CD14-positive monocyte (primary cell): ENCODE measurements around the gene PARP14. TPM values are rescaled to one million over a fixed set of nuclear protein-coding genes. Genes with fewer than 3 reads are reported as not detected.
A peak's percentile ranks its signal among the peaks of the same experiment; 100 is the strongest.
"Not testable (repeated sequence)": the region's sequence is repeated elsewhere in the genome, so short reads cannot be mapped to it uniquely, and the experiment has no call there.

Experiments
- DNase-seq, 3 donors: peaks; one replicate each; pipeline ENCODE4 v3.0.0-alpha.2; 2011 to 2022
- H2AFZ ChIP-seq: 2 replicates; pipeline ENCODE4 v1.6.0; 2012; ENCODE audit warnings: mild to moderate bottlenecking, low read depth, low read length, inconsistent platforms; ENCODE audit not compliant: insufficient read depth, poor library complexity, severe bottlenecking
- H3K27ac ChIP-seq, 2 donors: 1 replicate in 1 of 2; 2 replicates in 1 of 2; pipeline ENCODE4 v1.5.1; 2012 to 2013; ENCODE audit warnings: low read length in 2 of 2, control low read depth in 1 of 2, inconsistent platforms in 1 of 2, low read depth in 1 of 2, mild to moderate bottlenecking in 1 of 2
- H3K27me3 ChIP-seq, 2 donors: one replicate each; pipeline versions ENCODE4 v1.6.0 to v1.6.1; 2011 to 2013; ENCODE audit warnings: low read length in 2 of 2; ENCODE audit not compliant: control insufficient read depth in 2 of 2, insufficient read depth in 2 of 2
- H3K36me3 ChIP-seq, 2 donors: replicated peaks in 1 of 2; 1 replicate in 1 of 2; 2 replicates in 1 of 2; pipeline versions ENCODE4 v1.5.1 to v1.6.1; 2012 to 2013; ENCODE audit warnings: low read length in 2 of 2, control low read depth in 1 of 2, inconsistent platforms in 1 of 2, mild to moderate bottlenecking in 1 of 2; ENCODE audit not compliant: insufficient read depth in 2 of 2, control insufficient read depth in 1 of 2
- H3K4me1 ChIP-seq, 2 donors: 1 replicate in 1 of 2; 2 replicates in 1 of 2; pipeline versions ENCODE4 v1.5.1 to v1.6.1; 2012 to 2013; ENCODE audit warnings: low read length in 2 of 2, control low read depth in 1 of 2, inconsistent platforms in 1 of 2, mild to moderate bottlenecking in 1 of 2, moderate library complexity in 1 of 2; ENCODE audit not compliant: insufficient read depth in 2 of 2, control insufficient read depth in 1 of 2
- H3K4me2 ChIP-seq: replicated peaks from 2 replicates; pipeline ENCODE3; 2012; ENCODE audit warnings: low read length, moderate library complexity, mild to moderate bottlenecking; ENCODE audit not compliant: poor library complexity, severe bottlenecking; ENCODE audit errors: extremely low read depth
- H3K4me3 ChIP-seq, 3 experiments: fragments of 200-600 bp in 1 of 3; sonication (generic) in 1 of 3; replicated peaks in 1 of 3; 1 replicate in 2 of 3; 2 replicates in 1 of 3; pipeline ENCODE4 v1.5.1; 2011 to 2013; ENCODE audit warnings: low read length in 3 of 3, mild to moderate bottlenecking in 3 of 3, control low read depth in 2 of 3, low read depth in 2 of 3, inconsistent platforms in 1 of 3, moderate library complexity in 1 of 3
- H3K79me2 ChIP-seq: 2 replicates; pipeline ENCODE4 v1.6.0; 2012; ENCODE audit warnings: mild to moderate bottlenecking, control low read depth, inconsistent platforms, low read length, moderate library complexity; ENCODE audit not compliant: insufficient read depth
- H3K9ac ChIP-seq: 2 replicates; pipeline ENCODE4 v1.6.0; 2017; ENCODE audit warnings: low read length, mild to moderate bottlenecking; ENCODE audit not compliant: insufficient read depth, poor library complexity, severe bottlenecking
- H3K9me3 ChIP-seq, 2 donors: replicated peaks in 1 of 2; 1 replicate in 1 of 2; 2 replicates in 1 of 2; pipeline versions ENCODE4 v1.5.1 to v1.6.1; 2012 to 2013; ENCODE audit warnings: low read length in 2 of 2, control low read depth in 1 of 2; ENCODE audit not compliant: control insufficient read depth in 1 of 2, insufficient read depth in 1 of 2
- H4K20me1 ChIP-seq: 2 replicates; pipeline ENCODE4 v1.6.0; 2012; ENCODE audit warnings: mild to moderate bottlenecking, low read length, control low read depth, moderate library complexity; ENCODE audit not compliant: insufficient read depth
- H3K27ac Mint-ChIP-seq, 7 donors: one replicate each; pipeline ENCODE4 v1.8.0; 2020; ENCODE audit warnings: mild to moderate bottlenecking in 7 of 7, mixed read lengths in 7 of 7, moderate library complexity in 6 of 7, inconsistent platforms in 2 of 7
- H3K27me3 Mint-ChIP-seq, 3 donors: one replicate each; pipeline ENCODE4 v1.8.0; 2021 to 2022; ENCODE audit warnings: low read depth in 3 of 3, mild to moderate bottlenecking in 3 of 3, mixed read lengths in 3 of 3, moderate library complexity in 3 of 3, inconsistent platforms in 1 of 3
- H3K36me3 Mint-ChIP-seq, 2 donors: one replicate each; pipeline ENCODE4 v1.8.0; 2020; ENCODE audit warnings: mixed read lengths in 2 of 2, inconsistent platforms in 1 of 2, mild to moderate bottlenecking in 1 of 2
- H3K4me1 Mint-ChIP-seq: one replicate; pipeline ENCODE4 v1.8.0; 2020; ENCODE audit warnings: mild to moderate bottlenecking, mixed read lengths
- H3K4me3 Mint-ChIP-seq, 2 donors: one replicate each; pipeline ENCODE4 v1.8.0; 2020; ENCODE audit warnings: mild to moderate bottlenecking in 2 of 2, mixed read lengths in 2 of 2, moderate library complexity in 1 of 2
- H3K9me3 Mint-ChIP-seq, 7 donors: one replicate each; pipeline ENCODE4 v1.8.0; 2020 to 2022; ENCODE audit warnings: mixed read lengths in 7 of 7, mild to moderate bottlenecking in 6 of 7, moderate library complexity in 6 of 7, inconsistent platforms in 2 of 7
- CTCF ChIP-seq: fragments of 200-600 bp; IDR thresholded peaks from one replicate; pipeline ENCODE4 v1.8.0; 2022; ENCODE audit warnings: antibody characterized with exemption, mild to moderate bottlenecking
- WGBS: methylation state at CpG from one replicate; pipeline ENCODE4 v1.1.5; 2013; ENCODE audit warnings: missing lambda C conversion rate; ENCODE audit not compliant: insufficient coverage; 5-methylcytosine and 5-hydroxymethylcytosine counted together
- intact Hi-C, 2 donors: fragments of 100-400 bp; cut with micrococcal nuclease; formaldehyde crosslinking; loops; one replicate each; pipeline versions ENCODE4 v1.15.0 to v1.15.1; 2023
- polyA plus RNA-seq, 3 donors: library from polyadenylated mRNA; depleted of rRNA in 1 of 3; unstranded in 2 of 3; stranded (reverse) in 1 of 3; fragments of 300-500 nt in 2 of 3; fragments of >200 nt in 1 of 3; fragmentation: Illumina TruSeq in 2 of 3; gene quantifications; 1 replicate in 2 of 3; 2 replicates in 1 of 3; pipeline ENCODE4 v1.2.3, GENCODE V29; 2012 to 2021

PARP14 gene
- polyA plus RNA-seq, 3 donors, result 22.1 to 68.8 (median 26.9) TPM

GRCh38 chr3:122730240-122730639 lies 49.6 kb downstream of the PARP14 start:
- WGBS, result 100% methylated on average over 4 of the region's 4 CpGs

GRCh38 chr3:122732682-122733525 lies 52.3 kb downstream of the PARP14 start:
- DNase-seq, H2AFZ ChIP-seq, H3K27ac ChIP-seq, H3K4me1 ChIP-seq, H3K27me3 Mint-ChIP-seq, H3K4me2 ChIP-seq, H3K4me3 ChIP-seq, H3K9me3 ChIP-seq, H3K27me3 ChIP-seq, H3K4me3 Mint-ChIP-seq, H3K79me2 ChIP-seq, H3K4me1 Mint-ChIP-seq, H3K9ac ChIP-seq, intact Hi-C loops: not testable (repeated sequence)
- H3K9me3 Mint-ChIP-seq, result peaks cover 5 to 20% (median 15%) of the 10 kb centered on the region in 7 donors
- Histone ChIP-seq H4K20me1 (peaks cover 23% of the 10 kb centered on the region), H3K36me3 (peaks cover 13 to 39% of the 10 kb centered on the region in 2 donors)
- H3K36me3 Mint-ChIP-seq, result peaks cover 46 to 62% of the 10 kb centered on the region in 2 donors
- peak overlapping the region in 4 of 7 donors; percentile 42 to 77 (median 48) for H3K27ac Mint-ChIP-seq
- WGBS, result 75% methylated on average over 7 of the region's 22 CpGs

More at GRCh38 chr3:122730240-122730639, 49.6 kb downstream of the PARP14 start:
- Histone ChIP-seq H3K36me3 (peaks cover 16 to 43% of the 10 kb centered on the region in 2 donors), H3K9me3 (peaks cover 0 to under 1% of the 10 kb centered on the region in 2 donors), H3K9ac (no peak overlapping the region), H2AFZ (no peak overlapping the region), H3K79me2 (no peaks in the 10 kb centered on the region), H3K27me3 (no peaks in the 10 kb centered on the region), H3K4me3 (no peak overlapping the region), H3K27ac (no peak overlapping the region), H3K4me1 (no peaks in the 10 kb centered on the region), H4K20me1 (peaks cover 26% of the 10 kb centered on the region), H3K4me2 (no peak overlapping the region)
- Mint-ChIP-seq H3K27me3 (peaks cover 0 to 2% (median 0%) of the 10 kb centered on the region in 3 donors), H3K27ac (no peak overlapping the region), H3K9me3 (peaks cover 5 to 18% (median 15%) of the 10 kb centered on the region in 7 donors), H3K4me1 (peaks cover 9% of the 10 kb centered on the region), H3K36me3 (peaks cover 52 to 73% of the 10 kb centered on the region in 2 donors), H3K4me3 (no peak overlapping the region)
- DNase-seq, result no peak
- no peak for TF ChIP-seq CTCF
- intact Hi-C loops, result no loop called here
